HepG2 (cell line): ENCODE data around the gene MARCHF6. TPM values are rescaled to one million over a fixed set of nuclear protein-coding genes. Genes with fewer than 3 reads are reported as not detected.

ENCODE experiments used
- ARNT2 ChIP-seq: sonication (generic); formaldehyde crosslinking; IDR thresholded peaks from 2 replicates; pipeline ENCODE4 v1.8.0; 2022; ENCODE audit warnings: mild to moderate bottlenecking, low read depth, missing genetic modification reagents, moderate library complexity
- CBX2 ChIP-seq, 2 experiments: fragments of 200-600 bp in 1 of 2; sonication (generic); formaldehyde crosslinking in 1 of 2; IDR thresholded peaks; 2 replicates each; pipeline versions ENCODE4 v1.7.0 to v1.8.1; 2018 to 2022; ENCODE audit warnings: low read depth in 2 of 2, low read length in 1 of 2, mild to moderate bottlenecking in 1 of 2, missing genetic modification reagents in 1 of 2
- FIP1L1 ChIP-seq: fragments of 200-400 bp; formaldehyde crosslinking; IDR thresholded peaks from 2 replicates; pipeline ENCODE4 v1.6.1; 2018; ENCODE audit warnings: low read depth, mild to moderate bottlenecking, low read length, moderate library complexity, borderline replicate concordance; ENCODE audit not compliant: insufficient read depth
- FOSL1 ChIP-seq: sonication (generic); formaldehyde crosslinking; IDR thresholded peaks from 2 replicates; pipeline ENCODE4 v1.9.0; 2021; ENCODE audit warnings: missing genetic modification reagents, borderline replicate concordance
- GABPB1 ChIP-seq: IDR thresholded peaks from 2 replicates; pipeline ENCODE4 v1.6.1; 2016; ENCODE audit warnings: mild to moderate bottlenecking, missing genetic modification reagents, moderate library complexity, missing compliant biosample characterization
- NR3C1 ChIP-seq: sonication (generic); formaldehyde crosslinking; IDR thresholded peaks from 2 replicates; pipeline ENCODE4 v1.4.0; 2020; ENCODE audit warnings: missing genetic modification reagents
- PAX8 ChIP-seq: sonication (generic); formaldehyde crosslinking; IDR thresholded peaks from 2 replicates; pipeline ENCODE4 v1.8.0; 2022; ENCODE audit warnings: mild to moderate bottlenecking, missing genetic modification reagents, borderline replicate concordance
- RXRA ChIP-seq: sonication (generic); formaldehyde crosslinking; IDR thresholded peaks from 2 replicates; pipeline ENCODE4 v1.5.1; 2020; ENCODE audit warnings: missing genetic modification reagents
- SNAPC2 ChIP-seq: sonication (generic); formaldehyde crosslinking; IDR thresholded peaks from 2 replicates; pipeline ENCODE4 v1.8.1; 2022; ENCODE audit warnings: mild to moderate bottlenecking, missing genetic modification reagents
- SYNCRIP ChIP-seq: fragments of 200-400 bp; formaldehyde crosslinking; IDR thresholded peaks from 2 replicates; pipeline ENCODE4 v1.6.1; 2018; ENCODE audit warnings: mild to moderate bottlenecking, low read depth, low read length; ENCODE audit not compliant: insufficient read depth
- ZBTB21 ChIP-seq: sonication (generic); formaldehyde crosslinking; IDR thresholded peaks from 2 replicates; pipeline ENCODE4 v1.4.0; 2020; ENCODE audit warnings: missing genetic modification reagents
- ZFX ChIP-seq: sonication (generic); formaldehyde crosslinking; IDR thresholded peaks from 2 replicates; pipeline ENCODE4 v1.4.0; 2020; ENCODE audit warnings: mild to moderate bottlenecking, low read depth, missing genetic modification reagents, moderate library complexity
- ZNF232 ChIP-seq: sonication (generic); formaldehyde crosslinking; IDR thresholded peaks from 2 replicates; pipeline ENCODE4 v1.4.0; 2020; ENCODE audit warnings: missing genetic modification reagents, borderline replicate concordance
- ZNF547 ChIP-seq: sonication (generic); formaldehyde crosslinking; IDR thresholded peaks from 2 replicates; pipeline ENCODE4 v1.5.1; 2020; ENCODE audit warnings: mild to moderate bottlenecking, missing genetic modification reagents
- ZNF724P ChIP-seq: sonication (generic); formaldehyde crosslinking; IDR thresholded peaks from 2 replicates; pipeline ENCODE4 v1.8.0; 2022; ENCODE audit warnings: missing genetic modification reagents, borderline replicate concordance
- polyA plus RNA-seq, 8 experiments: library from polyadenylated mRNA; depleted of rRNA in 3 of 8; stranded (reverse) in 7 of 8; unstranded in 1 of 8; fragments of >200 nt; fragmentation: Illumina TruSeq in 4 of 8; extraction: Trizol in 4 of 8; gene quantifications; 2 replicates each; pipeline versions ENCODE4 v1.2.1 to v1.2.3, GENCODE V29; 2011 to 2016; ENCODE audit warnings: low read depth in 4 of 8, missing spikeins in 1 of 8, mixed read lengths in 1 of 8; ENCODE audit not compliant: insufficient read depth in 1 of 8
- total RNA-seq, 5 experiments: library from RNA; depleted of rRNA; stranded (reverse); fragments of >200 nt; fragmentation: Illumina TruSeq; extraction: Trizol; gene quantifications; 2 replicates each; pipeline ENCODE4 v1.2.3, GENCODE V29; 2016; ENCODE audit warnings: low read depth in 1 of 5
- TF ChIP-seq, protein P1 (sequence below): conservative IDR thresholded peaks from 2 replicates; pipeline ENCODE4 v1.6.1; 2018; ENCODE audit warnings: missing genetic modification reagents
- TF ChIP-seq, protein P2 (sequence below): sonication (generic); formaldehyde crosslinking; IDR thresholded peaks from 2 replicates; pipeline ENCODE4 v1.8.0; 2022; ENCODE audit warnings: missing genetic modification reagents, mild to moderate bottlenecking, moderate library complexity, borderline replicate concordance
- TF ChIP-seq, protein P3 (sequence below): IDR thresholded peaks from 2 replicates; pipeline ENCODE4 v1.6.1; 2018; ENCODE audit warnings: missing genetic modification reagents
- TF ChIP-seq, protein P4 (sequence below): sonication (generic); formaldehyde crosslinking; IDR thresholded peaks from 2 replicates; pipeline ENCODE4 v1.8.0; 2022; ENCODE audit warnings: mild to moderate bottlenecking, missing genetic modification reagents, moderate library complexity
- TF ChIP-seq, protein P5 (sequence below): sonication (generic); formaldehyde crosslinking; IDR thresholded peaks from 2 replicates; pipeline ENCODE4 v1.5.0; 2020; ENCODE audit warnings: mild to moderate bottlenecking, low read depth, missing genetic modification reagents, borderline replicate concordance
- TF ChIP-seq, protein P6 (sequence below): fragments of 450-650 bp; IDR thresholded peaks from 2 replicates; pipeline ENCODE4 v1.6.1; 2017

The MARCHF6 gene
- total and polyA plus RNA-seq, 2 of the 13 experiments (the other 11 are each of a cell fraction or from before 2014, with no cell fraction given) = 48.6 to 107 TPM

DNA sequence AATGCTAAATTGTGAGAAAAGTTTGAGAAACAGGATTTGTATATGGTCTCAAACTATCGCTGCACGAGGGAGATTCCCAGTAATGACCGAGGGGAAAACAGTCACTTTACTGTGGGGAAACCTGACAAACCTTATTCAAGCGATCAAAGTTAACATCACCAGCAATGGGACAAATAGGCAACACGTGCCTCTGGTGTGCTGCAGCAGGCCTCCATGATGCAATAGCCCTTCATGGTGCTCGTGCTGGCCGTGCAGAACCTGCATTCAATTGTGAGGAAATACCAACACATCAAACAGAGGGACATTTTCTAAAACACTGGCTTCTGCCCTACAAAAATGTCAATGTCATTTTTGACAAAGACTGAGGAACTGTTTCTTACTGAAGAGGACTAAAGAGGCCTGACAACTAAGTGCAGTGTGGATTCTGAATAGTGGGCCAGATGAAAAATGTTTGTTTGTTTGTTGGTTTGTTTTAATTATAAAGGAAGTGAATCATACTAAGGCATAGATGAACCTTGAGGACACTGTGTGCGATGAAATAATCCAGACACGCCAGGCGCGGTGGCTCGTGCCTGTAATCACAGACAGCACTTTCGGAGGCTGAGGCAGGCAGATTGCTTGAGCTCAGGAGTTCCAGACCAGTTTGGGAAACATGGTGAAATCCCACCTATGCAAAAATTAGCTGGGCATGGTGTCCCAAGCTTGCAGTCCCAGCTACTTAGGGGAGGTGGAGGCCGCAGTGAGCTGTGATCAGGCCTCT lies 17.6 kb upstream of the MARCHF6 start (continued):
- TF ChIP-seq, protein P1, sequence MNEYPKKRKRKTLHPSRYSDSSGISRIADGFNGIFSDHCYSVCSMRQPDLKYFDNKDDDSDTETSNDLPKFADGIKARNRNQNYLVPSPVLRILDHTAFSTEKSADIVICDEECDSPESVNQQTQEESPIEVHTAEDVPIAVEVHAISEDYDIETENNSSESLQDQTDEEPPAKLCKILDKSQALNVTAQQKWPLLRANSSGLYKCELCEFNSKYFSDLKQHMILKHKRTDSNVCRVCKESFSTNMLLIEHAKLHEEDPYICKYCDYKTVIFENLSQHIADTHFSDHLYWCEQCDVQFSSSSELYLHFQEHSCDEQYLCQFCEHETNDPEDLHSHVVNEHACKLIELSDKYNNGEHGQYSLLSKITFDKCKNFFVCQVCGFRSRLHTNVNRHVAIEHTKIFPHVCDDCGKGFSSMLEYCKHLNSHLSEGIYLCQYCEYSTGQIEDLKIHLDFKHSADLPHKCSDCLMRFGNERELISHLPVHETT (CRISPR knock-in tag) = no peak
- TF ChIP-seq, protein P2, sequence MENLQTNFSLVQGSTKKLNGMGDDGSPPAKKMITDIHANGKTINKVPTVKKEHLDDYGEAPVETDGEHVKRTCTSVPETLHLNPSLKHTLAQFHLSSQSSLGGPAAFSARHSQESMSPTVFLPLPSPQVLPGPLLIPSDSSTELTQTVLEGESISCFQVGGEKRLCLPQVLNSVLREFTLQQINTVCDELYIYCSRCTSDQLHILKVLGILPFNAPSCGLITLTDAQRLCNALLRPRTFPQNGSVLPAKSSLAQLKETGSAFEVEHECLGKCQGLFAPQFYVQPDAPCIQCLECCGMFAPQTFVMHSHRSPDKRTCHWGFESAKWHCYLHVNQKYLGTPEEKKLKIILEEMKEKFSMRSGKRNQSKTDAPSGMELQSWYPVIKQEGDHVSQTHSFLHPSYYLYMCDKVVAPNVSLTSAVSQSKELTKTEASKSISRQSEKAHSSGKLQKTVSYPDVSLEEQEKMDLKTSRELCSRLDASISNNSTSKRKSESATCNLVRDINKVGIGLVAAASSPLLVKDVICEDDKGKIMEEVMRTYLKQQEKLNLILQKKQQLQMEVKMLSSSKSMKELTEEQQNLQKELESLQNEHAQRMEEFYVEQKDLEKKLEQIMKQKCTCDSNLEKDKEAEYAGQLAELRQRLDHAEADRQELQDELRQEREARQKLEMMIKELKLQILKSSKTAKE = no peak
- TF ChIP-seq FOSL1 (CRISPR knock-in tag) (no peak), SNAPC2 (CRISPR knock-in tag) (no peak), PAX8 (CRISPR knock-in tag) (no peak), GABPB1 (0 out of 2 replicates have a peak, but pooled peaks have one; percentile 16), ARNT2 (CRISPR knock-in tag) (no peak), ZFX (CRISPR knock-in tag) (peak; percentile 39; the same call in 1 of the 2 replicates), SYNCRIP (no peak), ZNF547 (no peak), ZNF232 (CRISPR knock-in tag) (0 out of 2 replicates have a peak, but pooled peaks have one; percentile 43), RXRA (CRISPR knock-in tag) (0 out of 2 replicates have a peak, but pooled peaks have one; percentile 21), ZNF724P (CRISPR knock-in tag) (peak; percentile 70; the same call in 1 of the 2 replicates), ZBTB21 (CRISPR knock-in tag) (no peak), FIP1L1 (no peak), CBX2 (IDR thresholded peaks at IDR 0.05; ENCODE audit: low read depth, low read length) (no peak), CBX2 (CRISPR knock-in tag; IDR thresholded peaks at IDR 0.05; ENCODE audit: low read depth) (no peak), NR3C1 (no peak)
- TF ChIP-seq, protein P3, sequence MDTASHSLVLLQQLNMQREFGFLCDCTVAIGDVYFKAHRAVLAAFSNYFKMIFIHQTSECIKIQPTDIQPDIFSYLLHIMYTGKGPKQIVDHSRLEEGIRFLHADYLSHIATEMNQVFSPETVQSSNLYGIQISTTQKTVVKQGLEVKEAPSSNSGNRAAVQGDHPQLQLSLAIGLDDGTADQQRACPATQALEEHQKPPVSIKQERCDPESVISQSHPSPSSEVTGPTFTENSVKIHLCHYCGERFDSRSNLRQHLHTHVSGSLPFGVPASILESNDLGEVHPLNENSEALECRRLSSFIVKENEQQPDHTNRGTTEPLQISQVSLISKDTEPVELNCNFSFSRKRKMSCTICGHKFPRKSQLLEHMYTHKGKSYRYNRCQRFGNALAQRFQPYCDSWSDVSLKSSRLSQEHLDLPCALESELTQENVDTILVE (CRISPR knock-in tag) = peak; percentile 68; the same call in 1 of the 2 replicates
- TF ChIP-seq, protein P4, sequence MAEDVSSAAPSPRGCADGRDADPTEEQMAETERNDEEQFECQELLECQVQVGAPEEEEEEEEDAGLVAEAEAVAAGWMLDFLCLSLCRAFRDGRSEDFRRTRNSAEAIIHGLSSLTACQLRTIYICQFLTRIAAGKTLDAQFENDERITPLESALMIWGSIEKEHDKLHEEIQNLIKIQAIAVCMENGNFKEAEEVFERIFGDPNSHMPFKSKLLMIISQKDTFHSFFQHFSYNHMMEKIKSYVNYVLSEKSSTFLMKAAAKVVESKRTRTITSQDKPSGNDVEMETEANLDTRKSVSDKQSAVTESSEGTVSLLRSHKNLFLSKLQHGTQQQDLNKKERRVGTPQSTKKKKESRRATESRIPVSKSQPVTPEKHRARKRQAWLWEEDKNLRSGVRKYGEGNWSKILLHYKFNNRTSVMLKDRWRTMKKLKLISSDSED (CRISPR knock-in tag) = no peak
- TF ChIP-seq, protein P5, sequence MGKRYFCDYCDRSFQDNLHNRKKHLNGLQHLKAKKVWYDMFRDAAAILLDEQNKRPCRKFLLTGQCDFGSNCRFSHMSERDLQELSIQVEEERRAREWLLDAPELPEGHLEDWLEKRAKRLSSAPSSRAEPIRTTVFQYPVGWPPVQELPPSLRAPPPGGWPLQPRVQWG = no peak
- TF ChIP-seq, protein P6, sequence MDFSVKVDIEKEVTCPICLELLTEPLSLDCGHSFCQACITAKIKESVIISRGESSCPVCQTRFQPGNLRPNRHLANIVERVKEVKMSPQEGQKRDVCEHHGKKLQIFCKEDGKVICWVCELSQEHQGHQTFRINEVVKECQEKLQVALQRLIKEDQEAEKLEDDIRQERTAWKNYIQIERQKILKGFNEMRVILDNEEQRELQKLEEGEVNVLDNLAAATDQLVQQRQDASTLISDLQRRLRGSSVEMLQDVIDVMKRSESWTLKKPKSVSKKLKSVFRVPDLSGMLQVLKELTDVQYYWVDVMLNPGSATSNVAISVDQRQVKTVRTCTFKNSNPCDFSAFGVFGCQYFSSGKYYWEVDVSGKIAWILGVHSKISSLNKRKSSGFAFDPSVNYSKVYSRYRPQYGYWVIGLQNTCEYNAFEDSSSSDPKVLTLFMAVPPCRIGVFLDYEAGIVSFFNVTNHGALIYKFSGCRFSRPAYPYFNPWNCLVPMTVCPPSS = no peak
